GM10266 (cell line): ENCODE results near the gene SLC43A2.

Experiments used
- DNase-seq: peaks from one replicate; pipeline ENCODE4 v3.0.0; 2012; ENCODE audit errors: extremely low spot score
- CTCF ChIP-seq: IDR thresholded peaks from 2 replicates; pipeline ENCODE4 v1.5.1; 2012; ENCODE audit warnings: mild to moderate bottlenecking, low read depth; ENCODE audit not compliant: control insufficient read depth, insufficient read depth; ENCODE audit errors: missing control alignments

SLC43A2 gene

GRCh38 chr17:1604831-1605528 is 23.7 kb downstream of the SLC43A2 start:
- DNase-seq: no peak
- TF ChIP-seq CTCF: no peak

- no peak for TF ChIP-seq CTCF
- DNase-seq: no peak
Observed at GRCh38 chr17:1601571-1601970, 27.1 kb downstream of the SLC43A2 start.

GRCh38 chr17:1598399-1599095 is 30.1 kb downstream of the SLC43A2 start:
- no peak for DNase-seq
- no peak for TF ChIP-seq CTCF

- TF ChIP-seq CTCF: no peak
- DNase-seq: no peak
Observed at GRCh38 chr17:1597861-1598342, 30.7 kb downstream of the SLC43A2 start.

GRCh38 chr17:1593630-1593931 is 35.1 kb downstream of the SLC43A2 start:
- no peak for DNase-seq
- TF ChIP-seq CTCF: no peak

GRCh38 chr17:1592751-1593629 is 35.6 kb downstream of the SLC43A2 start:
- DNase-seq: peak; percentile 65
- TF ChIP-seq CTCF: no peak
